Inferior parietal cortex (tissue), 1 donor: ENCODE data around the gene BBC3.

Experiments
- DNase-seq: peaks from one replicate; pipeline ENCODE4 v3.0.0-alpha.2; 2016; ENCODE audit errors: extremely low spot score

BBC3 gene

DNA sequence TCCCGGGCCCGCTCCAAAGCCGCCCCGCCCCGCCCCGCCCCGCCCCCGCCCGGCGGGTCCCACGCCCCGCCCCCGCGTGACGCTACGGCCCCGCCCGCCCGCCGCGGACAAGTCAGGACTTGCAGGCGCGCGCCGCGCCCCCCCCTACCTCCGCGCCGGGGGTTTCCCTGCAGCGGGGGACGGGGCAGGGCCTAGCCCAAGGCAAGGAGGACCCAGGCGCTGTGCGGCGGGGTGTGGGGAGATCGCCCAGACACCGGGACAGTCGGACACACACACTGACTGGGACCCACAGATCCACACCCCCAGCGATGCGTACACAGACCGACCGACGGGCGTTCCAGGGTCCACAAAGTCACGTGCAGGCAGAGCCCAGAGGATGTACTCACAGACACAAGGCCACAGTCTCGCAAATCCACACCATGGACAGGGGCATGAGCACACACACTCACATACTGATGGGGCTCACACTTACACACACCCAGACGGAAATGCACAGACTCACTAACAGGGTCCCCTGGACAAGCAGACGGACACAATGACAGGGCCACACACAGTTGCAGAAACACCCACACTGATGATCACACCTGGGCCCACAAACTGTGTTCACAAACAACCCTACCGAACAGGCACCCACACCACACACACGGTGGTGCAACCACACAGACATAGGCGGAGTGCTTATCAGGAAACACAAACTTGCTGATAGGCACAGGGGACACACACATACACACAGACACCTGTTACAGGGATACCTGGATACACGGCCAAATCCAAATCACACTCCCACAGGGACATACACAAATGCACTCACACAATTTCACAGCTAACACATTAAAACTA lies 436 bp upstream of the BBC3 start:
- peak; percentile 62 for DNase-seq

- DNase-seq: no peak
These were observed 712 bp downstream of the BBC3 start for GRCh38 chr19:47230054-47230920.

DNA sequence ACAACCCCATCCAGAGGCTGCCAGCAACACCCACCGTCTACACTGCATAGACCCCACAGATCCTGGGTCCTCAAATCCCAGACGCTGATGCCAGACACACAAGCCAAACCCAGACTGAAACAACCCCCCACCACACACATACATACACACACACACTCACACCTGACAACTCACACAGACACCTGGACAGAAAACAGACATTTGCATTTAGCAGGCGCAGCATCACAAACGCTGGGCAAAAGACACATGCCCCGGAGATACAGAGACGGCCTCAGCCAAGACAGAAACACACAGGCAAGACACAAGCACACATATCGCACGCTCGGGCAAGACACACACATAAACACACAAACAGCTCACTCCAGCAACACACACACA lies 1.3 kb downstream of the BBC3 start:
- no peak for DNase-seq

- no peak for DNase-seq
These were observed 1.9 kb downstream of the BBC3 start for GRCh38 chr19:47228937-47229675.

- DNase-seq: no peak
These were observed 2.6 kb downstream of the BBC3 start for GRCh38 chr19:47228168-47228936.

DNA sequence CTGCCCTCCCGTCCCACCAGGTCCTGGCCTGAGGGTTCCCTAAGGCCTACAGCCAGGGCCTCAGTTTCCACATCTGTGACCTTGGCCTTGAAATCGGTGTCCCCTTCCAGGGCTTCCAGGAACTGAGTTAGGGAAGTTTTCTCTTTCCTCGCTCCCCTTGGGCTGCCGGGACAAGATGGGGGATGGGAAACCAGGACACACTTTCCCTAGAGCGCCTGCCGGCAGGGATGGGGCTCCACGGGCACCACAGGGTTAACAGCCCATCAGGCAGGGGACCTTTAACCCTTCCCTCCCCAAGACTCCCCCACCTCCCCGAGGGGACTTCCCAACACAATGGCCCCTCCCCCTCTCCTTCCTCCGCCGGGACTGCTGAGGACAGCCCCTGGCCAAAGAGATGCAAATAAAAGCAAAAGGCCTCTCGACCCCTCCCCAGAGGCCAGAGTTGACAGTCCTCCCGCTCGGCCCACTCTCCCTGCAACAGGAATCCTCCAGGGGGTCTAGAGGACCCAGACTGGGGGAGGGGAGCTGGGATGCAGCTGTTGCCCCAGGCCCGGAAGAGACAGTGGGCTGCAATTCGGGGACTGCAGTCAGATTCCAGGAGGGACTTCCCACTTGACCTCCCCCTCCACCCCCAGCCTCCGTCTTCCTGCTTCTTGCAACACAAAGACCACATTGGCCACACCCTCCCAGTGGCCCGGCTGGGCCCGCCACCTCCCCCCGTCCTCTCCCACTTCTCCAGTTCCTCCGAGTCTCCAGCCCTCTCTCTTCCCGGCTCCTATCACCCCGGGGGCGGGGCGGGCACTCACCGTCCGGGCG lies 3.4 kb downstream of the BBC3 start:
- no peak for DNase-seq

- DNase-seq: peak; percentile 47
These were observed 4.3 kb downstream of the BBC3 start for GRCh38 chr19:47226426-47227351.

GRCh38 chr19:47225746-47226425 lies 5.1 kb downstream of the BBC3 start:
- peak; percentile 86 for DNase-seq

DNA sequence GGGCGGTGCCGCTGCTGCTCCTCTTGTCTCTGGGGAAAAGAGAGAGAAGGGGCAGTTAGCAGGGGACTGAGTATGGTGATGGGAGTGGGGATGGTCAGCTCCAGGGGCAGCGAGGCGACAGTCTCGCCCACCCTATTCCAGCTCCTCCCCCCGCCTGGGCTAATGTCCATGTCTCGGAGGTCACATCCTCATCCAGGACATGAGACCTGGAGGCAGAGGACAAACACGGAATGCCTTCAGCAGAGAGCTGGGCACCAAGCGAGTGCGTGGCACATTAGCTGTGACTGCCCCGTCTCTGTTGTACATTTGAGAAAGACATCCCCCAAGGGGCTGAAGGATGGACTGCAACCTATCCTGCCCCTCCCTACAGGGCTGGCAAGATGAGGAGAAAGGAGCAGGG lies 9.1 kb downstream of the BBC3 start:
- DNase-seq: no peak

DNA sequence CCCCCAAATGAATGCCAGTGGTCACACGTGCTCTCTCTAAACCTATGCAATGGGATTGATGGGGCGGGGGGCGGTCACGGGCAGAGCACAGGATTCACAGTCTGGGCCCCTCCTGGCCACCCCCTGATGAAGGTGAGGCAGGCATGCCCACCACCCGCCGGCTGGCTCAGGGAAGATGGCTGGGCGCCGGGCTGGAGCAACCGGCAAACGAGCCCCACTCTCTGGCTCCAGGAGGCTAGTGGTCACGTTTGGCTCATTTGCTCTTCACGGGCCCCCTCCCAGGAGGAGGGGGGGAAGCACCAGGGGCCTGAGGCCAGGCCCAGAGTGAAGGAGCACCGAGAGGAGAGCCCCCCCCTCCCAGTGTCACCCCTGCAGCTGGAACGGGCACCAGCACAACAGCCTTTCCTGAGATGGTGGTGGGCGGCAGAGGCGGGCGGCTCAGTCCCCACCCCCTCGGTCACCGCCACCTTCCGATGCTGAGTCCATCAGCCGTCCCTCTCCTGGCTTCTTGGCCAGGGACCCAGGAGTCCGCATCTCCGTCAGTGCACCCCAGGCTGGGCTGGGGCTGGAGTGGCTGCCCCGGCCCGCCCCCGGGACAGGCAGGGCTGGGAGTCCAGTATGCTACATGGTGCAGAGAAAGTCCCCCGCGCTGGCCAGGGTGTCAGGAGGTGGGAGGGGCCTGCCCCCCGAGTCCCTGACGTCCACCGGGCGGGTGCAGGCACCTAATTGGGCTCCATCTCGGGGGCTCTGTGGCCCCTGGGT lies 9.7 kb downstream of the BBC3 start:
- no peak for DNase-seq

DNA sequence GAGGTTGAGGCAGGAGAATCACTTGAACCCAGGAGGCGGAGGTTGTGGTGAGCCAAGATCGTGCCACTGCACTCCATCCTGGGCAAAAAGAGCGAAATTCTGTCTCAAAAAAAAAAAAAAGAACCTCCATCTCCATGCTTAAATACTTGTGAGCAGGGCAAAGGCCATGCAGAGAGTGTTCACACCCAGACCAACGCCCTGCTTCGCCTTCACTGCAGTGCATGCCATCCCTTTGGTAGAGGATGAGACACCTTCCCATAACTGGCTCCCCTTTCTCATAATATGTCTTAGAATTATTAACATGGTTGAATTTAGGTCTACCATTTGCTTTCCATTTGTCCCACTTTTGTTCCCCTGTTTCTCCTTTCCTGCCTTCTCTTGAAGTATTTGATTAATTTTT lies 15.4 kb downstream of the BBC3 start:
- no peak for DNase-seq

- DNase-seq: peak; percentile 92
These were observed 20.2 kb downstream of the BBC3 start for GRCh38 chr19:47210689-47211316.

- no peak for DNase-seq
These were observed 20.9 kb downstream of the BBC3 start for GRCh38 chr19:47210180-47210490.

DNA sequence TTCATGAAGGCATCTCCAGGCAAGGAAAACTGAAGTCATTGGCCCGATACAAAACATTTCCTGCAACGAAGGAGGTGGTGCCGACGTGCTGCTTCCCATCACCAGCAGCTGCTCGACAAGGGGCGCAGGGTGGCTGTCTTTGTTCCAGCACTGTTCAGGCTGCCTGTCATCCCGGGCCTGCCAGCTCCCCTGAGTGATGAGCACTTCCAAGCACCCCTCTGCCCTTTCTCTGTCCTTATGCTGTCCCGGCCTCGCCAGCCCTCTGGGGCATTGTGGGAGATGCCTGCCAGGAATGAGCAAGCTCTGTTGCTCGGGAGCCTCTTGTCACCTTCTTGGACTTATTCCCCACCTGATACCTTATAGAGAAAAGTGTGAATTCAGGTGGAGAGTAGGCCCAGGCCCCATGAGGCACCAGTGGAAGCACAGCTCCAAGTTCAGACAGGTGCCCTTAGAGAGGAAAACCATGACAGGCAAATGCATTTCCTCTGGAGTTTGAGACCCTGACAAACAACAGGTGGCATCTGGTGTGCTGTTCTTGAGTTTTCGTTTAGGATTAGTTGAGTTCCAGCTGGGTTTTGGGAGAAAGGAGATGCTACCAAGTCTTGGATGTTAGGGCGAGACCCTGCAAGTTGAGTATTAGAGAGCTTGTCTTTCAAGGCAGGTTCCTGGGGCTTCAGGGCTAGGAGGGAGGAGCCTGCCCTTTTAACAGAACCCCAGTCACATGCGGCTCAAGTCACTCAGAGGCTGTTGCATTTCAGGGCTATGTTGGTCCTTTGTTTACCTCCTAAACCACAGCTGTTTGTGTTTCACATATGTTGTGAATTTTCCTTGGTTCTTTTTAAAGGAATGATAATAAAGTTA lies 21.4 kb downstream of the BBC3 start:
- DNase-seq: no peak

- DNase-seq: no peak
These were observed 27.7 kb downstream of the BBC3 start for GRCh38 chr19:47203254-47203653.

GRCh38 chr19:47200530-47200929 lies 30.5 kb downstream of the BBC3 start:
- no peak for DNase-seq

- DNase-seq: no peak
These were observed 33.9 kb downstream of the BBC3 start for GRCh38 chr19:47197141-47197540.
